Ascending aorta (tissue), 2 donors: ENCODE results near the gene GINM1. TPM values are rescaled to one million over a fixed set of nuclear protein-coding genes. Genes with fewer than 3 reads are reported as not detected.

Source experiments
- DNase-seq, 2 donors: peaks; one replicate each; pipeline ENCODE4 v3.0.0-alpha.2; 2019; ENCODE audit warnings: low spot score in 2 of 2
- H3K27ac ChIP-seq, 2 donors: fragments of 200-600 bp; sonication (generic); one replicate each; pipeline ENCODE4 v1.5.1; 2016 to 2017; ENCODE audit warnings: mild to moderate bottlenecking in 1 of 2
- H3K27me3 ChIP-seq: fragments of 200-600 bp; sonication (generic); one replicate; pipeline ENCODE4 v1.5.1; 2017
- H3K36me3 ChIP-seq, 2 donors: fragments of 200-600 bp; sonication (generic); one replicate each; pipeline ENCODE4 v1.5.1; 2016
- H3K4me1 ChIP-seq, 2 donors: fragments of 200-600 bp; sonication (generic); one replicate each; pipeline ENCODE4 v1.5.1; 2016 to 2017; ENCODE audit warnings: mild to moderate bottlenecking in 1 of 2
- H3K4me3 ChIP-seq, 2 donors: fragments of 200-600 bp; sonication (generic); one replicate each; pipeline ENCODE4 v1.5.1; 2016 to 2017; ENCODE audit warnings: mild to moderate bottlenecking in 1 of 2
- H3K9me3 ChIP-seq, 2 donors: fragments of 200-600 bp; sonication (generic); one replicate each; pipeline ENCODE4 v1.5.1; 2016
- intact Hi-C: fragments of 100-400 bp; cut with DNase I; formaldehyde crosslinking; loops from one replicate; pipeline ENCODE4 v1.15.1; 2023
- total RNA-seq: library from RNA; depleted of rRNA; stranded (reverse); fragments of >200 nt; gene quantifications from one replicate; pipeline ENCODE4 v1.1.0, GENCODE V29; 2016
- TF ChIP-seq, protein P1 (sequence below), 3 experiments: fragments of 200-600 bp in 2 of 3; fragments of 450-650 bp in 1 of 3; sonication (generic) in 2 of 3; IDR thresholded peaks; one replicate each; pipeline ENCODE4 v1.5.1; 2016 to 2019; ENCODE audit warnings: antibody characterized with exemption in 3 of 3, mild to moderate bottlenecking in 1 of 3, moderate library complexity in 1 of 3

Gene GINM1
- total RNA-seq, 1 donor from 2014 or later, result 36.4 TPM

DNA sequence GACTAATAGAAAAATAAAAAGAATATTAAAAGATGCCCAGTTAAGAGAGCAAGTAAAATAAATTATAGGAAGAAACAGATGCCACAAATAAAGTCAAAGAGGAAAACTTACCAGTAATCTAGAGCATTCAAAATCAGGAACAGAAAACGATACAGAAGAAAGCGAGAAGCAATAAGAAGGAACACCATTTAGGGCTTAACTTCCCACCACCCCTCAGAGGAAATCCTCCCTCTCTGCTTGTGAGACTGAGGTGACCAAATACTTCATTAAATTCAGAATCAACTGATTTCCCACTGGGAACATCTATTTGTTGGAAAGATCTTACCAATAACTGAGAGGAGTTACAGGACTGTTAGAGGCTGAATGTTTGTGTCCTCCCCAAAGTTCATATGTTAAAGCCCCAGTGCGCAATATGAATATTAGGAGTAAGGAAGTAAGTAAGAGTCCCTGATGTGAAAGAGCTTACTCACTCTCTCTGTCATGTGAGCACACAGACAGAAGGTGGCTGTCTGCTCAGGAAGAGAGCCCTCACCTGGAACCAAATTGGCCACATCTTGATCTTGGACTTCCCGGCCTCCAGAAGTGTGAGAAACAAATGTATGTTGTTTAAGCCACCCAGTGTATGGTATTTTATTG, 62.8 kb downstream of the GINM1 start:
- no peak for DNase-seq
- peaks cover 20 to 31% of the 10 kb centered on the region in 2 donors for H3K36me3 ChIP-seq

DNA sequence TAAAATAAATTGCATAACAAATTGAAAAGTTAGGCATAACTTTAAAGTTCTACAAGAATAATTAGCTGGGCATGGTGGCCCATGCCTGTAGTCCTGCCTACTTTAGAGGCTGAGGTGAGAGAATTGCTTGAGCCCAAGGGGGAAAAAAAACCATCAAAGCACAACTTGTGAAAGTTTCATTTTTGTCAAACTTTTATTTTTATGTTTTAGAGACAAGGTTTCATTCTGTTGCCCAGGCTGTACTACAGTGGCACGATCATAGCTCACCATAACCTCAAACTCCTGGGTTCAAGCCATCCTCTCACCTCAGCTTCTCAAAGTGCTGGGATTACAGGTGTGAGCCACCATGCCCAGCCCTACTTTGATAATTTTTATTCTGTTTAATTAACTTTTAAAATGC, 68.1 kb downstream of the GINM1 start:
- H3K27ac ChIP-seq, result no peak overlapping the region

More for the DNA sequence above, 62.8 kb downstream of the GINM1 start:
- no peak overlapping the region for H3K27ac ChIP-seq
- H3K4me3 ChIP-seq, result no peak overlapping the region
- no peaks in the 10 kb centered on the region for H3K4me1 ChIP-seq
- intact Hi-C loops, result no loop called here
- H3K27me3 ChIP-seq, result no peaks in the 10 kb centered on the region
- no peaks in the 10 kb centered on the region for H3K9me3 ChIP-seq
- TF ChIP-seq, protein P1, sequence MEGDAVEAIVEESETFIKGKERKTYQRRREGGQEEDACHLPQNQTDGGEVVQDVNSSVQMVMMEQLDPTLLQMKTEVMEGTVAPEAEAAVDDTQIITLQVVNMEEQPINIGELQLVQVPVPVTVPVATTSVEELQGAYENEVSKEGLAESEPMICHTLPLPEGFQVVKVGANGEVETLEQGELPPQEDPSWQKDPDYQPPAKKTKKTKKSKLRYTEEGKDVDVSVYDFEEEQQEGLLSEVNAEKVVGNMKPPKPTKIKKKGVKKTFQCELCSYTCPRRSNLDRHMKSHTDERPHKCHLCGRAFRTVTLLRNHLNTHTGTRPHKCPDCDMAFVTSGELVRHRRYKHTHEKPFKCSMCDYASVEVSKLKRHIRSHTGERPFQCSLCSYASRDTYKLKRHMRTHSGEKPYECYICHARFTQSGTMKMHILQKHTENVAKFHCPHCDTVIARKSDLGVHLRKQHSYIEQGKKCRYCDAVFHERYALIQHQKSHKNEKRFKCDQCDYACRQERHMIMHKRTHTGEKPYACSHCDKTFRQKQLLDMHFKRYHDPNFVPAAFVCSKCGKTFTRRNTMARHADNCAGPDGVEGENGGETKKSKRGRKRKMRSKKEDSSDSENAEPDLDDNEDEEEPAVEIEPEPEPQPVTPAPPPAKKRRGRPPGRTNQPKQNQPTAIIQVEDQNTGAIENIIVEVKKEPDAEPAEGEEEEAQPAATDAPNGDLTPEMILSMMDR (IDR thresholded peaks at IDR 0.05), result no peak

GRCh38 chr6:149636124-149636523, 69.9 kb downstream of the GINM1 start:
- TF ChIP-seq, protein P1 (IDR thresholded peaks at IDR 0.05), result no peak
- Histone ChIP-seq H3K4me3 (no peak overlapping the region), H3K27me3 (no peaks in the 10 kb centered on the region), H3K4me1 (no peaks in the 10 kb centered on the region), H3K36me3 (peaks cover 11 to 14% of the 10 kb centered on the region in 2 donors), H3K9me3 (no peaks in the 10 kb centered on the region), H3K27ac (no peak overlapping the region)
- no peak for DNase-seq
- intact Hi-C loops, result no loop called here

More for the DNA sequence above, 68.1 kb downstream of the GINM1 start:
- no peaks in the 10 kb centered on the region for H3K4me1 ChIP-seq
- no peak overlapping the region for H3K4me3 ChIP-seq
- intact Hi-C loops, result no loop called here
- no peak for DNase-seq
- H3K9me3 ChIP-seq, result no peaks in the 10 kb centered on the region
- H3K27me3 ChIP-seq, result no peaks in the 10 kb centered on the region
- TF ChIP-seq, protein P1 (IDR thresholded peaks at IDR 0.05), result no peak
- peaks cover 21 to 28% of the 10 kb centered on the region in 2 donors for H3K36me3 ChIP-seq

Other genes starting within 250 kb of the GINM1 start
- 55.2 TPM for gene TAB2, start 248.7 kb upstream of the GINM1 start, total RNA-seq
- not detected for gene SUMO4, start 166.1 kb upstream of the GINM1 start, total RNA-seq
- gene ZC3H12D, start 81.4 kb upstream of the GINM1 start, total RNA-seq, result 1.5 TPM
- 8.9 TPM for gene PPIL4, start 20.3 kb upstream of the GINM1 start, total RNA-seq
- gene KATNA1, start 82.3 kb downstream of the GINM1 start, total RNA-seq, result 0.64 TPM
- gene LATS1, start 151.7 kb downstream of the GINM1 start, total RNA-seq, result 11.9 TPM
- gene NUP43, start 180.2 kb downstream of the GINM1 start, total RNA-seq, result 2.9 TPM
- 23.5 TPM for gene PCMT1, start 183.4 kb downstream of the GINM1 start, total RNA-seq